H1 (cell line): ENCODE measurements around the gene HOXD10. TPM values are rescaled to one million over a fixed set of nuclear protein-coding genes. Genes with fewer than 3 reads are reported as not detected.

Experiments used
- CTCF ChIA-PET: fragments of 300-600 bp; sonication (Branson Sonifier 250); formaldehyde crosslinking; loops from one replicate; lab custom pipeline; 2021; ENCODE audit not compliant: partially characterized antibody; lab: Charles Lee
- POLR2A ChIA-PET: fragments of 300-600 bp; sonication (Branson Sonifier 250); formaldehyde crosslinking; loops from one replicate; lab custom pipeline; 2021; ENCODE audit warnings: inconsistent platforms; ENCODE audit not compliant: partially characterized antibody; lab: Charles Lee
- DNase-seq, 2 experiments: peaks; one replicate each; pipeline versions ENCODE4 v3.0.0 to v3.0.0-alpha.2; 2010 to 2022; ENCODE audit warnings: low spot score in 2 of 2, low read depth in 1 of 2, mixed read lengths in 1 of 2
- FAIRE-seq: peaks from 2 replicates; lab custom pipeline; 2011; peaks lifted over from hg19 to GRCh38; lab: Jason Lieb, UNC
- H2AFZ ChIP-seq: 2 replicates; pipeline ENCODE4 v1.8.1; 2012; ENCODE audit warnings: low read length, inconsistent platforms
- H2AK5ac ChIP-seq: 2 replicates; pipeline ENCODE4 v1.6.1; 2013; ENCODE audit warnings: low read depth, low read length
- H2BK120ac ChIP-seq: replicated peaks from 2 replicates; pipeline ENCODE3; 2013; ENCODE audit warnings: low read depth, low read length, inconsistent platforms
- H2BK12ac ChIP-seq: 2 replicates; pipeline ENCODE4 v1.6.1; 2013; ENCODE audit warnings: low read depth, low read length
- H2BK15ac ChIP-seq: 2 replicates; pipeline ENCODE4 v1.6.1; 2013; ENCODE audit warnings: low read length
- H2BK20ac ChIP-seq: 2 replicates; pipeline ENCODE4 v1.6.1; 2013; ENCODE audit warnings: low read length
- H2BK5ac ChIP-seq: 2 replicates; pipeline ENCODE4 v1.6.1; 2013; ENCODE audit warnings: low read depth, low read length
- H3K14ac ChIP-seq: 2 replicates; pipeline ENCODE4 v1.6.1; 2013; ENCODE audit warnings: inconsistent platforms; ENCODE audit not compliant: insufficient read length
- H3K18ac ChIP-seq: 2 replicates; pipeline ENCODE4 v1.6.1; 2013; ENCODE audit warnings: low read length; ENCODE audit errors: extremely low read depth
- H3K23ac ChIP-seq: 2 replicates; pipeline ENCODE4 v1.6.1; 2013; ENCODE audit warnings: inconsistent platforms; ENCODE audit not compliant: insufficient read length
- H3K23me2 ChIP-seq: 2 replicates; pipeline ENCODE4 v1.6.1; 2013; ENCODE audit warnings: low read depth, low read length
- H3K27ac ChIP-seq: 2 replicates; pipeline ENCODE4 v1.6.1; 2011; ENCODE audit warnings: low read depth, low read length, inconsistent platforms
- H3K27me3 ChIP-seq, 4 experiments: replicated peaks in 1 of 4; 1 replicate in 1 of 4; 2 replicates in 3 of 4; pipeline versions ENCODE4 v1.6.1 to v1.8.1; 2011 to 2013; ENCODE audit warnings: low read length in 3 of 4, mild to moderate bottlenecking in 3 of 4, inconsistent platforms in 2 of 4, mixed read lengths in 2 of 4, moderate library complexity in 1 of 4; ENCODE audit not compliant: control insufficient read depth in 3 of 4, insufficient read depth in 3 of 4; ENCODE audit errors: extremely low read depth in 1 of 4
- H3K36me3 ChIP-seq, 4 experiments: 2 replicates each; pipeline versions ENCODE4 v1.6.1 to v1.8.1; 2011 to 2013; ENCODE audit warnings: mild to moderate bottlenecking in 4 of 4, low read length in 3 of 4, moderate library complexity in 2 of 4, control low read depth in 1 of 4, inconsistent platforms in 1 of 4; ENCODE audit not compliant: insufficient read depth in 4 of 4, control insufficient read depth in 2 of 4
- H3K4ac ChIP-seq: replicated peaks from 2 replicates; pipeline ENCODE3; 2013; ENCODE audit warnings: low read length, low read depth, mixed read lengths, inconsistent platforms; ENCODE audit not compliant: insufficient read length
- H3K4me1 ChIP-seq, 4 experiments: replicated peaks in 1 of 4; 1 replicate in 1 of 4; 2 replicates in 3 of 4; pipeline versions ENCODE4 v1.6.1 to v1.8.1; 2011 to 2013; ENCODE audit warnings: low read length in 3 of 4, inconsistent platforms in 2 of 4, mixed read lengths in 1 of 4; ENCODE audit not compliant: insufficient read depth in 4 of 4, control insufficient read depth in 3 of 4
- H3K4me2 ChIP-seq, 2 experiments: 2 replicates each; pipeline versions ENCODE4 v1.6.1 to v1.8.1; 2011 to 2013; ENCODE audit warnings: low read depth in 2 of 2, low read length in 2 of 2, control low read depth in 1 of 2, inconsistent platforms in 1 of 2, mild to moderate bottlenecking in 1 of 2; ENCODE audit not compliant: insufficient read depth in 1 of 2
- H3K4me3 ChIP-seq, 4 experiments: fragments of 200-600, 300-600 bp in 1 of 4; sonication (generic), shearing (Covaris generic), sonication (Bioruptor Twin) in 1 of 4; 2 replicates each; pipeline versions ENCODE4 v1.5.1 to v1.8.1; 2011 to 2016; ENCODE audit warnings: low read length in 4 of 4, low read depth in 3 of 4, control low read depth in 2 of 4, inconsistent platforms in 2 of 4, mild to moderate bottlenecking in 2 of 4, mixed read lengths in 1 of 4, moderate library complexity in 1 of 4; ENCODE audit not compliant: insufficient read depth in 2 of 4; ENCODE audit errors: extremely low read depth in 1 of 4
- H3K56ac ChIP-seq: replicated peaks from 2 replicates; pipeline ENCODE3; 2013; ENCODE audit warnings: low read depth, mild to moderate bottlenecking, mixed read lengths, low read length, inconsistent platforms; ENCODE audit not compliant: insufficient read length
- H3K79me1 ChIP-seq: 2 replicates; pipeline ENCODE4 v1.6.1; 2013; ENCODE audit warnings: low read depth, low read length, control low read depth
- H3K79me2 ChIP-seq, 2 experiments: 2 replicates each; pipeline versions ENCODE4 v1.6.1 to v1.8.1; 2012 to 2013; ENCODE audit warnings: low read length in 2 of 2, mild to moderate bottlenecking in 2 of 2, inconsistent platforms in 1 of 2; ENCODE audit not compliant: insufficient read depth in 2 of 2, control insufficient read depth in 1 of 2
- H3K9ac ChIP-seq, 4 experiments: replicated peaks in 1 of 4; 1 replicate in 1 of 4; 2 replicates in 3 of 4; pipeline versions ENCODE4 v1.6.1 to v1.8.1; 2011 to 2013; ENCODE audit warnings: low read depth in 3 of 4, low read length in 3 of 4, control low read depth in 2 of 4, mild to moderate bottlenecking in 2 of 4, moderate library complexity in 2 of 4, inconsistent platforms in 1 of 4; ENCODE audit errors: extremely low read depth in 1 of 4
- H3K9me3 ChIP-seq, 2 experiments: 2 replicates each; pipeline versions ENCODE4 v1.6.1 to v1.8.1; 2012 to 2013; ENCODE audit warnings: mild to moderate bottlenecking in 2 of 2, moderate library complexity in 2 of 2, control low read depth in 1 of 2, inconsistent platforms in 1 of 2, low read depth in 1 of 2, low read length in 1 of 2, mixed read lengths in 1 of 2; ENCODE audit not compliant: insufficient read depth in 2 of 2
- H4K20me1 ChIP-seq, 2 experiments: replicated peaks in 1 of 2; 2 replicates each; pipeline versions ENCODE3 to v1.8.1; 2011 to 2013; ENCODE audit warnings: inconsistent platforms in 2 of 2, low read length in 2 of 2, mild to moderate bottlenecking in 1 of 2; ENCODE audit not compliant: insufficient read depth in 2 of 2, control insufficient read depth in 1 of 2
- H4K5ac ChIP-seq: 2 replicates; pipeline ENCODE4 v1.6.1; 2013; ENCODE audit warnings: low read length, low read depth, mixed read lengths, inconsistent platforms; ENCODE audit not compliant: insufficient read length
- H4K8ac ChIP-seq: 2 replicates; pipeline ENCODE4 v1.8.0; 2013; ENCODE audit warnings: mild to moderate bottlenecking, moderate library complexity, low read length, inconsistent platforms; ENCODE audit not compliant: insufficient read depth; ENCODE audit errors: extremely low read depth
- H4K91ac ChIP-seq: replicated peaks from 2 replicates; pipeline ENCODE3; 2013; ENCODE audit warnings: low read length, mixed read lengths, inconsistent platforms; ENCODE audit not compliant: insufficient read length
- CBX5 ChIP-seq: fragments of 300-800, 300-1000 bp; sonication (generic); IDR thresholded peaks from 2 replicates; pipeline ENCODE4 v1.7.1; 2016; ENCODE audit warnings: antibody characterized with exemption, low read length, low read depth
- CREB1 ChIP-seq: IDR thresholded peaks from 2 replicates; pipeline ENCODE4 v1.6.1; 2012; ENCODE audit warnings: inconsistent platforms
- CTBP2 ChIP-seq: IDR thresholded peaks from 2 replicates; pipeline ENCODE4 v1.7.0; 2011; ENCODE audit warnings: borderline replicate concordance, mild to moderate bottlenecking, moderate library complexity, mixed read lengths, low read length; ENCODE audit not compliant: insufficient read depth, insufficient read length
- FOSL1 ChIP-seq: IDR thresholded peaks from 2 replicates; pipeline ENCODE4 v1.6.1; 2011; ENCODE audit warnings: mild to moderate bottlenecking, low read depth, low read length, moderate library complexity; ENCODE audit not compliant: insufficient read depth
- KDM4A ChIP-seq: IDR thresholded peaks from one replicate; pipeline ENCODE4 v1.7.1; 2012; ENCODE audit warnings: low read depth, mild to moderate bottlenecking, moderate library complexity, low read length, inconsistent platforms; ENCODE audit not compliant: severe bottlenecking
- NRF1 ChIP-seq: IDR thresholded peaks from 2 replicates; pipeline ENCODE4 v1.6.1; 2011; ENCODE audit warnings: mild to moderate bottlenecking, low read depth, low read length, improper control_type of control experiment
- RFX5 ChIP-seq: IDR thresholded peaks from 2 replicates; pipeline ENCODE4 v1.6.1; 2011; ENCODE audit warnings: low read depth, low read length, improper control_type of control experiment, borderline replicate concordance
- SP2 ChIP-seq: IDR thresholded peaks from 2 replicates; pipeline ENCODE4 v1.6.1; 2012; ENCODE audit warnings: mild to moderate bottlenecking, low read length, inconsistent platforms
- WGBS, 2 experiments: shearing (Covaris generic) in 1 of 2; methylation state at CpG; one replicate each; pipeline versions ENCODE4 v1.1.6 to v1.1.7; 2013 to 2015; ENCODE audit warnings: low lambda C conversion rate in 2 of 2, mixed read lengths in 2 of 2, inconsistent platforms in 1 of 2, low coverage in 1 of 2, missing lambda C conversion rate in 1 of 2; ENCODE audit not compliant: insufficient replicate concordance in 2 of 2, insufficient coverage in 1 of 2, insufficient read length in 1 of 2; ENCODE audit errors: extremely low coverage in 1 of 2, missing lambda C conversion rate in 1 of 2; 5-methylcytosine and 5-hydroxymethylcytosine counted together
- polyA plus RNA-seq, 7 experiments: library from polyadenylated mRNA; depleted of rRNA in 3 of 7; stranded (reverse) in 5 of 7; unstranded in 2 of 7; fragments of >200 nt in 5 of 7; fragments of 200-250 nt in 2 of 7; gene quantifications; 1 replicate in 5 of 7; 2 replicates in 1 of 7; 4 replicates in 1 of 7; pipeline versions ENCODE4 v1.2.1 to v1.2.3, GENCODE V29; 2011 to 2013; ENCODE audit warnings: missing spikeins in 2 of 7, mixed read lengths in 2 of 7
- total RNA-seq: library from RNA; stranded (reverse); fragmentation: NEBNext Ultra II Directional; extraction: Animal tissue kit (Norgen Biotek cat#: 25700); gene quantifications from 2 replicates; pipeline ENCODE4 v1.2.1, GENCODE V29; 2021
- TF ChIP-seq, protein P1 (sequence below): IDR thresholded peaks from 2 replicates; pipeline ENCODE4 v1.6.1; 2012; ENCODE audit warnings: inconsistent platforms

HOXD10 gene
- total and polyA plus RNA-seq, 2 of the 8 experiments (the other 6 are each of a cell fraction or from before 2014, with no cell fraction given): not detected

DNA sequence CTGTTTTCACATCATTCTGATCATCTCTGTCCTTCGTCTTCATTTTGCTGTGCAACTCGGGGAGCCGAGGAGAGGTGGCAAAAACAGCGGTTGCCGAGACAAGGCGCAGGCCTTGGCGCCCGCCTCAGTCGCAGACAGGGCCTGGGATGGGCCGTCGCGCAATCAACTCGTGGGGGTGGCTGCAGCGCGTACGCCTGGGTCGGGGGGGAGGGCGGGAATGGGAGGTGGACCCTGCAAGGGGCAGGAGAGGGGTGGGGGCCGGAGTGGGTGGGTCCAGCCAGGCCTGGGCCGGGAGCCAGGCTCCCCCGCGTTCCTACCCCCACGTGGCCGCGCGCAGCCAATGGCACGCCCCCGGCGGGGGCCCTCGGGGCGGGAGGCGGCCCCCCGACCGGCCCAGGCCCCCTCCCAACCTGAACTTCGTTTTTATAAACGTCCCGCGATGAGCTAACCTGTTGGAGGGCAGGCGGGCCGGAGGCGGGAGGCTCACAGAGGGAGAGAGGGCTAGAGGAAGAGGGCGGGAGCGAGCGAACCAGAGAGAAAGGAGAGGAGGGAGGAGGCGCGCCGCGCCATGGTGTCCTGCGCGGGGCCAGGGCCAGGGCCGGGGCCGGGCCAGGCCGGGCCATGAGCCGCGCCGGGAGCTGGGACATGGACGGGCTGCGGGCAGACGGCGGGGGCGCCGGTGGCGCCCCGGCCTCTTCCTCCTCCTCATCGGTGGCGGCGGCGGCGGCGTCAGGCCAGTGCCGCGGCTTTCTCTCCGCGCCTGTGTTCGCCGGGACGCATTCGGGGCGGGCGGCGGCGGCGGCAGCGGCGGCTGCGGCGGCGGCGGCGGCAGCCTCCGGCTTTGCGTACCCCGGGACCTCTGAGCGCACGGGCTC is 24.1 kb upstream of the HOXD10 start, which contains the start of gene HOXD13:
HOXD13 (plus strand) TSS at position 452 of the 875 bp plus-strand sequence; CDS start at position 622, 170 bp downstream.
- Histone ChIP-seq H3K27ac (no peak within 1 kb of the TSS), H3K36me3 (peaks cover 0 to 5% (median 0%) of the 10 kb centered on the region in 4 experiments; a peak in 1 of 8 replicates), H4K8ac (peak within 1 kb of the TSS; percentile 40; the same call in 1 of the 2 replicates), H3K4me1 (peaks cover 0 to 20% (median 11%) of the 10 kb centered on the region in 4 experiments; a peak in 6 of 7 replicates), H3K4ac (no peak within 1 kb of the TSS), H3K9ac (no peak within 1 kb of the TSS), H3K9me3 (no peaks in the 10 kb centered on the region; a peak in 1 of 4 replicates), H3K79me2 (no peaks in the 10 kb centered on the region), H3K23ac (no peak within 1 kb of the TSS), H2AK5ac (no peak within 1 kb of the TSS), H3K27me3 (peaks cover 80 to 98% (median 91%) of the 10 kb centered on the region in 4 experiments), H4K20me1 (peaks cover 19 to 33% of the 10 kb centered on the region in 2 experiments), H4K91ac (no peak within 1 kb of the TSS), H4K5ac (no peak within 1 kb of the TSS), H2BK120ac (no peak within 1 kb of the TSS), H3K79me1 (no peaks in the 10 kb centered on the region), H2BK15ac (peak within 1 kb of the TSS; percentile 97; the same call in 1 of the 2 replicates), H2BK20ac (peak within 1 kb of the TSS; percentile 97), H3K4me3 (peak within 1 kb of the TSS; percentile 6 to 51 (median 22); a peak in 6 of 8 replicates), H3K14ac (no peak within 1 kb of the TSS), H2BK12ac (peak within 1 kb of the TSS; percentile 85; the same call in 1 of the 2 replicates), H2AFZ (no peak within 1 kb of the TSS), H3K4me2 (peak within 1 kb of the TSS; percentile 65 to 66), H3K18ac (peak within 1 kb of the TSS; percentile 75; the same call in 1 of the 2 replicates), H3K23me2 (peaks cover 7% of the 10 kb centered on the region), H2BK5ac (peak within 1 kb of the TSS; percentile 32; the same call in 1 of the 2 replicates), H3K56ac (no peak within 1 kb of the TSS)
- ChIA-PET POLR2A (interaction anchor here (2.1 kb wide), 1 partner anchor 10 kb away, joined by 7 read pairs; no protein-coding TSS in a partner anchor), CTCF (interaction anchor here (0.6 to 2.5 kb wide), 5 partner anchors 10 to 1629 kb away, joined by 3 to 12 read pairs (median 4); no protein-coding TSS in a partner anchor)
- FAIRE-seq: no peak
- WGBS, 2 experiments: 3% methylated on average over 18 of the region's 95 CpGs; no CpG with 5 or more reads in 1 of the 2 experiments
- peak in 1 of 2 experiments; percentile 87 for DNase-seq
- peak; percentile 76 for TF ChIP-seq KDM4A
- TF ChIP-seq CTBP2: peak; percentile 40
- TF ChIP-seq SP2: no peak
- TF ChIP-seq CREB1: peak; percentile 75
- no peak for TF ChIP-seq NRF1
- TF ChIP-seq FOSL1: no peak
- no peak for TF ChIP-seq CBX5
- TF ChIP-seq, protein P1, sequence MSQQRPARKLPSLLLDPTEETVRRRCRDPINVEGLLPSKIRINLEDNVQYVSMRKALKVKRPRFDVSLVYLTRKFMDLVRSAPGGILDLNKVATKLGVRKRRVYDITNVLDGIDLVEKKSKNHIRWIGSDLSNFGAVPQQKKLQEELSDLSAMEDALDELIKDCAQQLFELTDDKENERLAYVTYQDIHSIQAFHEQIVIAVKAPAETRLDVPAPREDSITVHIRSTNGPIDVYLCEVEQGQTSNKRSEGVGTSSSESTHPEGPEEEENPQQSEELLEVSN: peak; percentile 35; the same call in 1 of the 2 replicates
- TF ChIP-seq RFX5: no peak
